HG03103 (cell line): ENCODE results near the gene MDP1.
A peak's percentile ranks its signal among the peaks of the same experiment; 100 is the strongest.

ENCODE experiments used
- ATAC-seq: cut with Tn5 transposase; IDR thresholded peaks from one replicate; pipeline ENCODE4 v1.9.1; 2021; ENCODE audit warnings: low read depth; ENCODE audit not compliant: unreplicated experiment

The MDP1 gene

GRCh38 chr14:24215495-24216344 is at the start of gene MDP1:
Gene MDP1, minus strand, starts transcription at chr14:24216066. Its CDS starts 111 bp downstream, at chr14:24215955.
- ATAC-seq: peak; percentile 54

DNA sequence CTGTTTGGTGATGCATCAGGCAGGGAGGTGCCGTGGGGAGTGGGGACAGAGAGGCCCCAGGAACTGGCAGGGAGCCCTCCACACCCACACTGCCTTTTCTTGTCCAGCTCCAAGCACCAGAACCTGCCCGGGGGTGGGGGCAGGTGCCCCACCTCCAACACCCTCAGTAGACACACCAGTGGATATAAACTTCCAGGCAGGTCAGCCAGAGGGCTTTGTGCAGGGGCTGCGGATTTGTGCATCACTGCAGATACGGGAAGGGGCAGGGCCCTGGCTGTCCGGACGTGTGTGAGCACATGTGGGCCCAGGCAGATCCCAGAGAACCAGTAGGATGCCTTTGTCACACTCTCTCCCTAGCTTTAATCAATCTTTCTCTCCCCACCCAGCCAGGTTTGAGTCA is 48.4 kb upstream of the MDP1 start:
- ATAC-seq: no peak

GRCh38 chr14:24263848-24264247 is 48.0 kb upstream of the MDP1 start:
- no peak for ATAC-seq

GRCh38 chr14:24262821-24263733 is 47.2 kb upstream of the MDP1 start, which contains the start of gene TGM1:
Gene TGM1, minus strand, starts transcription at chr14:24263177. Its CDS starts 825 bp downstream, at chr14:24262352.
- ATAC-seq: no peak

GRCh38 chr14:24261969-24262327 is 46.1 kb upstream of the MDP1 start:
- ATAC-seq: no peak

DNA sequence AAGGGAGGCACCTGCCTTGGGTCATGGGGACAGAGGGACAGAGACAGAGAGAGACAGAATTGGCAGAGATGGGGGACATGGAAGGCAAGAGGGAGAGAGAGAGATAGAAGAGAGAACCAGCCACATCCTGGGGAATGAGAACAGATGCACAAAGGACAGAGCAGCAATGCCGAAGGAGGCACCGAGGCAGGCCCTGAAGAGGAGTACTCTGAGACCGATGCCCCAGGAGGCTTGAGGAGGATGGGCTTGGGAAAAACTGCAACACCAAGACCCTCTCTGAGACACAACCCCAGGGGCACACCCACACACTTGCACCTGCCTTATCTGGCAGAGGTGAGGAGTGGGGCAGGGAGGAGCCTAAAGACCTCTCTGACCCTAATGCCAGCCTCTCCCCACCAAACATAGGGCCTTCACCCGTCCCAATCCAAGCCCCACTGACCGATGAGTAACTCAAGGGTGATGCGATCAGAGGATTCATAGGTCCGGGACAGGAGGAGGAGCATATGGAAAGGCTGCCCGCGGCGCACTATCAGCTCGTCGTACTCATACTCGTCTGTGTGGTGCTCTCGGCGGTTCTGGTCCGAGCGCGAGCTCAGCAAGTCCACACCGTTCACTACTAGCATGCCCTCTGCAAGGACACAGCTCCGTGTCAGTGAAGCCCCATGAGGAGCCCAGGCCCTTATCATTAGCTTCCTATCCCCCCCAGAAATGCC is 45.5 kb upstream of the MDP1 start:
- ATAC-seq: no peak

GRCh38 chr14:24260780-24261157 is 44.9 kb upstream of the MDP1 start:
- no peak for ATAC-seq

DNA sequence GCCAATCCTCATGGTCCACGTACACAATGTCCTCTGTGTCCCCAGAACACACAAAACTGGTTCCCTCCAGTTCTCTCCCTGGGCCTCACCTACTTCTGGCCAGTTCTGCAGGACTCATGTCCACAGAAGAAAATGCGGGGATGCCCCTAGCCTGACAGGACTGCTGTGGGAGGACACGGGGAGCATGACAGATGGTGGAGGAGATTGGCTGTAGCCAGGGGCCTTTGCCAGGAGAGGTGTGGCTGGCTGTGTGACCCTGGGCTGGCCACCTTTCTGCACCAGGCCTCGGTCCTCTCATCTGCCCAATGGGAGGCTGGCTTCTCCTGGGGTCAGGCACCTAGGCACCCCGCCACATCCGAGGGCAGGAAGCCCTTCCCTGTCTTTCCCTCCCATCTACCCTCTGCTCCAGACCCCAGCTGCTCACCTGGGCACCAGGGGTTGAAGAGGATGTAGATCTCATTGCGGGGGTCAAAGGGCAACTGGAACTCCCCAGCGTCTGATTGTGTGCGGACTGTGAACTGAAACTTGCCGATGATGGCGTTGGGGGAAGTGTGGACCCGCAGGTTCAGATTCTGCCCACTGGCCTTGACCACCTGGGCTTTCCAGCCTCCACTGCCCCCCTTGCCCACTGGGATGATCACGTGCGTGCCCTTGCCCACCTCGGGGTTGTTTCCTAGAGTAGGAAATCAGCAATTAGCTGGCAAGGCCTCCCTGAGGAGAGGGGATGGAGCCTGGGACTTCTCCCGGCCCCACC is 44.3 kb upstream of the MDP1 start:
- ATAC-seq: no peak

- ATAC-seq: no peak
Measured at GRCh38 chr14:24259282-24260025, 43.6 kb upstream of the MDP1 start.

DNA sequence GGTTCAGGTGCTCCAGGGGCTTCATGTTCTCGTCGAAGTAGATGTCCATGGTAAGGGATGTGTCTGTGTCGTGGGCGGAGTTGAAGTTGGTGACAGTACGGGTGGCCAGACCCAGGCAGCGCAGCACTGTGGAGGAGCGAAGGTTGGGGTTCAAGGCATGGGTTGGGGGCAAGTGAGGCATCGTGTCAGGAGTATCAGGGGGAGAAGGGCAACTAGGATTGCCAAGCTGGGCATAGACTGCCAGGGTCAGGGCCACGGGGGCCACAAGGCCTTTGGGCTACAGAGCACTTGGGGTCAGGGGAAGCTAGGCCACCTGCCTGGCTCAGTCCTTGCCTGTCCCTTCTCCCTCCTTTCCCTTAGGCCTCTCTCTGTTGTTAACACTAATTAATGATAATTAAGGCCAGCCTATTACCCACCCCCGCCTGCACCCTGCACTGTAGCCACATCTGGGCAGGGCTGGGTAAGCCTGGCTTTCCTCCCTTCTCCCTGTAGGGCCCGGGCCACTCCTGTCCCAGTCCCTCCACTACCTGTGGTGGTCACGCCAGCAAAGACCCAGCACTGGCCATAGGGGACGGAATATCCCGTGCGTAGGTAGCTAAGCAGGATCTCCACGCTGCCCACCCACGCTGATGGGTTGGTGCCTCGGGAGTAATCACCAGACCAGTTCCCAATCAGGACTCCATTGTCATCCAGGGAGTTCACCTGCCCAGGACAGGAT is 42.8 kb upstream of the MDP1 start:
- ATAC-seq: no peak

DNA sequence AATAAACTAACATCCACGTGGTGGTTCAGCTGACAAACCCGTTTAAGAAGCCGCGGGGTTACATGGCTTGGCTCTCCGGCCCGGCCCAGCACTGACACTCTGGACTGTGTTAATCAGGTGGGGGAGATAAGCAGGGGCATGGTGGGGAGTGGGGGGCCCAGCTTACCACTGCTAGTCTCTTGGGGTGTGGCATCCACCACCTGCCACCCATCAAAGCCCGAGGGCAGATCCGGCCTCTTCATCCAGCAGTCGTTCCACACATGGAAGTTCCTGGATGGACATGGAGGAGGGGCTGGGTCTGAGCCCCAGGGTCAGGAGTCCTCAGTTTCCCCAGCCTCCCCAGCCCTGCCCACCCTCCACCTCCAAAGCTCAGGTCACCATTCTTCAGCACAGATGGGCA is 42.3 kb upstream of the MDP1 start:
- no peak for ATAC-seq

DNA sequence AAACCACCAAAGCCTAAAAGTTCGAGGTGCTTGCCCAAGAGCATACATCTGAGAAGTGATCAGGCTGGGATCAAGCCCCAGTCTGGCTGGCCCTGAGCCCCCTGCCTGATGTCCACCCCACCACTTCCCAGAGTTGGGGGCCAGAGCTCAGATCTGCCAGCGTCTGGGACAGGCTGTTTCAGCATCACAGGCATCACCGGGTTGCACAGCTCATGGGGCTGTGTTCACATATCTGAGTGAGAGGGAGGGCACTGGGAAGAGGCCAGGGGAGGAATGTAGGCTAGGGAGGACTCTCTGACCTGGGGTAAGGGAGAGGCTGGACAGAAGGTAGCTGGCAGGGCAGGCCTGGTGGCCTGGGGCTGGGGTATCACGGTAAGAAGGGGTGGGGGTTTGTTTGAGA is 41.1 kb upstream of the MDP1 start:
- ATAC-seq: no peak

- ATAC-seq: no peak
Measured at GRCh38 chr14:24255931-24256711, 40.3 kb upstream of the MDP1 start.

DNA sequence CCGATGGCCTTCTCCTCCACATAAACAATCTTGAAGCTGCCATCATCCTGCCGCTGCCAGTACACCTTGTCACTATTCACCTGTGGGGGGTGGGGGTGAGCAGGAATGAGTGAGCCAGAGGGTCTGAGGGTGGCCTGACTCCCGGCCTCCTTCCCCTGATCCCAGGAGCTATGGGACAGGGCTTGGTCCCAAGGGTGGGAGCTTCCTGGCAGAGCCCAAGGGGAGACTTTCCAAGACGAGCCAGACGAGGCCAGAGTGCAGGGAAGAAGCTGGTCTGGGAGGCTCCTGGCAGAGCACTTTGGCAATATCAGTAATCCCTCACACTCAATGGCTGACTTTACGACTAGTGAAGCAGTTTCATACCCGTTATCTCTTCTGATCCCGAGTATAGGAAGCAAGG is 39.6 kb upstream of the MDP1 start:
- no peak for ATAC-seq

- no peak for ATAC-seq
Measured at GRCh38 chr14:24254630-24255392, 38.9 kb upstream of the MDP1 start.

DNA sequence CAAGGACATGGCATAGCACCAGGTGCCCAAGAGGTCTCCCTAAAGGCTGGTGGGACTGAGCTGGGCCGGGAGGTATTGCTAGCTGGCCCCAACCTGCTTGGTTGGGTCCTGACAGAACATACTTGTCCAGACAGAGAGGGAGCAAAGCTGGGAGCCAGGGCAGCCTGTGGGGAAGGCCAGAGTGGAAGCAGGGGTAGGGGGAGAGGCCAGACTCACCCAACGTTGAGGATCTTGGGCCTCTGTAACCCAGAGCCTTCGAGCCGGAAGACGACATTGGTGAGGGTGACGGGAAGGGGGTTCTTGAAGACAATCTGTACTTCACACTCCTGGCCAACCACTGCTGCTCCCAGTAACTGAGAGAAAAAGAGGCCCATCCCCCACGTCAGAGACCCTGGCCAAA is 38.1 kb upstream of the MDP1 start:
- no peak for ATAC-seq
